Retinal pigment epithelial cell (primary cell): ENCODE data around the gene SNRPD2.

Source experiments
- DNase-seq: peaks from one replicate; pipeline ENCODE4 v3.0.0-alpha.2; 2010; ENCODE audit warnings: low read depth
- H3K4me3 ChIP-seq: 2 replicates; pipeline ENCODE4 v1.5.1; 2011; ENCODE audit warnings: mild to moderate bottlenecking, low read length, control low read depth, moderate library complexity
- CTCF ChIP-seq: conservative IDR thresholded peaks from 2 replicates; pipeline ENCODE4 v1.5.1; 2011; ENCODE audit warnings: low read depth, low read length, control low read depth, inconsistent platforms

SNRPD2 gene

GRCh38 chr19:45717983-45718650 lies 26.4 kb upstream of the SNRPD2 start:
- peak; percentile 14 for TF ChIP-seq CTCF
- no peak for DNase-seq
- peak overlapping the region; percentile 79 for H3K4me3 ChIP-seq

GRCh38 chr19:45717131-45717982 lies 25.6 kb upstream of the SNRPD2 start:
- DNase-seq: peak; percentile 97
- H3K4me3 ChIP-seq: peak overlapping the region; percentile 79
- TF ChIP-seq CTCF: peak; percentile 20

- peak overlapping the region; percentile 79 for H3K4me3 ChIP-seq
- no peak for DNase-seq
- no peak for TF ChIP-seq CTCF
These were observed 24.8 kb upstream of the SNRPD2 start for GRCh38 chr19:45716359-45717130.

GRCh38 chr19:45715139-45715538 lies 23.4 kb upstream of the SNRPD2 start:
- no peak for TF ChIP-seq CTCF
- no peak overlapping the region for H3K4me3 ChIP-seq
- DNase-seq: no peak

- TF ChIP-seq CTCF: no peak
- DNase-seq: no peak
- H3K4me3 ChIP-seq: no peak overlapping the region
These were observed 21.4 kb upstream of the SNRPD2 start for GRCh38 chr19:45713141-45713540.

GRCh38 chr19:45712699-45713067 lies 20.9 kb upstream of the SNRPD2 start:
- no peak for DNase-seq
- H3K4me3 ChIP-seq: no peak overlapping the region
- no peak for TF ChIP-seq CTCF
